Smooth muscle cell (in vitro differentiated cells): Measurements from ENCODE around the gene TTF2. TPM values are rescaled to one million over a fixed set of nuclear protein-coding genes. Genes with fewer than 3 reads are reported as not detected.

Experiments used
- DNase-seq: peaks from one replicate; lab custom pipeline; 2025; ENCODE audit not compliant: unreplicated experiment; lab: John Stamatoyannopoulos, UW
- H2AFZ ChIP-seq: fragments of 200-600 bp; sonication (generic); 2 replicates; pipeline ENCODE4 v1.6.0; 2016; ENCODE audit warnings: antibody characterized with exemption, low read depth, mild to moderate bottlenecking
- H3F3A ChIP-seq: fragments of 200-600 bp; sonication (generic); 2 replicates; pipeline ENCODE4 v1.6.0; 2017; ENCODE audit warnings: antibody characterized with exemption, low read depth
- H3K27ac ChIP-seq: fragments of 200-600 bp; sonication (generic); 2 replicates; pipeline ENCODE4 v1.5.1; 2016; ENCODE audit warnings: low read depth, mild to moderate bottlenecking
- H3K27me3 ChIP-seq: fragments of 200-600 bp; sonication (generic); 2 replicates; pipeline ENCODE4 v1.6.1; 2016; ENCODE audit warnings: low read depth, mild to moderate bottlenecking
- H3K36me3 ChIP-seq: fragments of 200-600 bp; sonication (generic); 2 replicates; pipeline ENCODE4 v1.5.1; 2016; ENCODE audit warnings: low read depth
- H3K4me1 ChIP-seq: fragments of 200-600 bp; sonication (generic); 2 replicates; pipeline ENCODE4 v1.5.1; 2016; ENCODE audit warnings: low read depth
- H3K4me2 ChIP-seq: fragments of 200-600 bp; sonication (generic); 2 replicates; pipeline ENCODE4 v1.6.0; 2016; ENCODE audit warnings: mild to moderate bottlenecking
- H3K4me3 ChIP-seq: fragments of 200-600 bp; sonication (generic); 2 replicates; pipeline ENCODE4 v1.5.1; 2016; ENCODE audit warnings: mild to moderate bottlenecking
- H3K79me2 ChIP-seq: fragments of 200-600 bp; sonication (generic); 2 replicates; pipeline ENCODE4 v1.6.0; 2016; ENCODE audit warnings: low read depth, mild to moderate bottlenecking
- H3K9ac ChIP-seq: fragments of 200-600 bp; sonication (generic); 2 replicates; pipeline ENCODE4 v1.6.0; 2016; ENCODE audit warnings: low read depth
- H3K9me3 ChIP-seq: fragments of 200-600 bp; sonication (generic); replicated peaks from 2 replicates; pipeline ENCODE4 v1.5.1; 2016; ENCODE audit warnings: low read depth
- H4K20me1 ChIP-seq: fragments of 200-600 bp; sonication (generic); 2 replicates; pipeline ENCODE4 v1.6.0; 2016; ENCODE audit warnings: low read depth
- WGBS: methylation state at CpG from one replicate; pipeline ENCODE4 v1.1.7; 2016; ENCODE audit warnings: low lambda C conversion rate; 5-methylcytosine and 5-hydroxymethylcytosine counted together
- polyA plus RNA-seq: library from polyadenylated mRNA; unstranded; fragments of >200 nt; fragmentation: Nextera tagmentation; extraction: Ambion mirVana; gene quantifications from 2 replicates; pipeline ENCODE4 v1.2.1, GENCODE V29; 2016
- total RNA-seq: library from RNA; depleted of rRNA; stranded (reverse); fragments of >200 nt; gene quantifications from 2 replicates; pipeline ENCODE4 v1.2.3, GENCODE V29; 2014
- TF ChIP-seq, protein P1 (sequence below): fragments of 200-600 bp; sonication (generic); IDR thresholded peaks from 2 replicates; pipeline ENCODE4 v1.5.1; 2017; ENCODE audit warnings: borderline replicate concordance, mild to moderate bottlenecking, antibody characterized with exemption; ENCODE audit not compliant: insufficient read depth, poor library complexity, severe bottlenecking

TTF2 gene
- total RNA-seq (4.9 and 16.2 TPM in 2 replicates), polyA plus RNA-seq (8.2 and 8.8 TPM in 2 replicates)

DNA sequence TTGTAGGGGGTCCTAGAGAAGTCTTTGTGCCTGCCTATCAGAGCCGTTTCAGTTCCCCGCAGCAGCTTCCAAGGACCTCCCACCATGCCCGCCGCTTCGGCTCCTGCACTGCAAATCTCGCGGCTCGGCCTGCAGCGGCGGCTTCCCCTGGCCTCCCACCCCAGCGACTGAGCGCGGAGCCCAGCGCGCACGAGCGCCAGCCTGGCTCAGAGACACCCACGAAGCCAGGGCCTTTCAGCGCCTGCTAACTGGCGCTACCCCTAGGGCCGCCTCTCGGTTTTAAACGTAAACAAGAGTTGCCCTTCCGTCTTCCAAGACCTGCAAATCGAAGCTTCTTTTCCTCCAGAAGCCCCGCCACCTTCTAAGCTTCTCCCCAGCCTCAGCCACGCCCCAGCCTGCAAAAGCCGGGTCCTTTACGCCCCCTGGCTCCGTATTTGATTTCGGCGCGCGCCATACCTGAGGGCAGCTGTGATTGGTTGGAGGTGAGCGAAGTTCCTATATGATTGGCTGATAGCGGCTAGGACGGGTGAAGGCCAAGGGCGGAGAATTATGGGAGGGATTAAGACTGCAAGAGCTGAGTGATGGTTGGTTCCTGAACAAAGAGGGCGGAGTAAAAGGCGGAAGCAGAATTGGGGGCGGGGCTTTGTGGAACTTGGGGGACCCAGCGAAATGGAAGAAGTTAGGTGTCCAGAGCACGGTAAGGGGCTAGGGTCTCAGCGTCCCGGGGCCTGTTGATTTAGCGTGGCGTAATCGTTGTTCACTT lies at the start of gene TTF2:
Gene TTF2 (plus strand): TSS at position 649 of the 763 bp plus-strand sequence. CDS start 21 bp downstream, at position 670.
- no peaks in the 10 kb centered on the region for H3K9me3 ChIP-seq
- peak within 1 kb of the TSS; percentile 81 for H3K27ac ChIP-seq
- DNase-seq = peak; percentile 72
- peak within 1 kb of the TSS; percentile 90 for H3K4me2 ChIP-seq
- no peaks in the 10 kb centered on the region for H3K36me3 ChIP-seq
- H2AFZ ChIP-seq = peak within 1 kb of the TSS; percentile 81
- H4K20me1 ChIP-seq = no peaks in the 10 kb centered on the region
- H3K4me1 ChIP-seq = peaks cover 18% of the 10 kb centered on the region
- H3K27me3 ChIP-seq = no peaks in the 10 kb centered on the region
- peak within 1 kb of the TSS; percentile 67 for H3K4me3 ChIP-seq
- H3K9ac ChIP-seq = peak within 1 kb of the TSS; percentile 82
- TF ChIP-seq, protein P1, sequence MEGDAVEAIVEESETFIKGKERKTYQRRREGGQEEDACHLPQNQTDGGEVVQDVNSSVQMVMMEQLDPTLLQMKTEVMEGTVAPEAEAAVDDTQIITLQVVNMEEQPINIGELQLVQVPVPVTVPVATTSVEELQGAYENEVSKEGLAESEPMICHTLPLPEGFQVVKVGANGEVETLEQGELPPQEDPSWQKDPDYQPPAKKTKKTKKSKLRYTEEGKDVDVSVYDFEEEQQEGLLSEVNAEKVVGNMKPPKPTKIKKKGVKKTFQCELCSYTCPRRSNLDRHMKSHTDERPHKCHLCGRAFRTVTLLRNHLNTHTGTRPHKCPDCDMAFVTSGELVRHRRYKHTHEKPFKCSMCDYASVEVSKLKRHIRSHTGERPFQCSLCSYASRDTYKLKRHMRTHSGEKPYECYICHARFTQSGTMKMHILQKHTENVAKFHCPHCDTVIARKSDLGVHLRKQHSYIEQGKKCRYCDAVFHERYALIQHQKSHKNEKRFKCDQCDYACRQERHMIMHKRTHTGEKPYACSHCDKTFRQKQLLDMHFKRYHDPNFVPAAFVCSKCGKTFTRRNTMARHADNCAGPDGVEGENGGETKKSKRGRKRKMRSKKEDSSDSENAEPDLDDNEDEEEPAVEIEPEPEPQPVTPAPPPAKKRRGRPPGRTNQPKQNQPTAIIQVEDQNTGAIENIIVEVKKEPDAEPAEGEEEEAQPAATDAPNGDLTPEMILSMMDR = no peak
- under 1% methylated on average over 47 of the region's 48 CpGs for WGBS
- H3F3A ChIP-seq = peaks cover 14% of the 10 kb centered on the region
- H3K79me2 ChIP-seq = no peaks in the 10 kb centered on the region

DNA sequence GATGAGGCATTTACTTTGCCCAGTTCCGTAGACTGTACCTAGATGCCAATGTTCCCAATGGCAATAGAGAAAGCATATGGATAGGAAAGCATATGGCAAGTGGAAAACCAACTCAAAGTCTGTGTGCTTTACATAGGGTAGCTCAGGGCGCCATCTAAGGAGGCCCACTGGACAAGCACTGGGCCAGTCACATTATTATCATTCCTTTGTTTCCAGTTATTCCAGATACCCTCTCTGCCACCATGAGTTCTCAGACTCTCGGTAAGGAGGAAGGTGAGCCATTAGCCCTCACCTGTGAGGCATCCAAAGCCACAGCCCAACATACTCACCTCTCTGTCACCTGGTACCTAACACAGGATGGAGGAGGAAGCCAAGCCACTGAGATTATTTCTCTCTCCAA lies 48.8 kb upstream of the TTF2 start:
- Histone ChIP-seq H3K36me3 (no peaks in the 10 kb centered on the region), H3K27ac (no peak overlapping the region), H3K4me1 (peaks cover 3% of the 10 kb centered on the region), H4K20me1 (no peaks in the 10 kb centered on the region), H3K9ac (no peak overlapping the region), H3K9me3 (no peaks in the 10 kb centered on the region), H3K4me3 (no peak overlapping the region), H3K4me2 (no peak overlapping the region), H3K27me3 (no peaks in the 10 kb centered on the region), H2AFZ (no peak overlapping the region), H3F3A (no peaks in the 10 kb centered on the region), H3K79me2 (no peaks in the 10 kb centered on the region)
- TF ChIP-seq, protein P1 = no peak
- no peak for DNase-seq
- 91% methylated on average over 3 of the region's 3 CpGs for WGBS

DNA sequence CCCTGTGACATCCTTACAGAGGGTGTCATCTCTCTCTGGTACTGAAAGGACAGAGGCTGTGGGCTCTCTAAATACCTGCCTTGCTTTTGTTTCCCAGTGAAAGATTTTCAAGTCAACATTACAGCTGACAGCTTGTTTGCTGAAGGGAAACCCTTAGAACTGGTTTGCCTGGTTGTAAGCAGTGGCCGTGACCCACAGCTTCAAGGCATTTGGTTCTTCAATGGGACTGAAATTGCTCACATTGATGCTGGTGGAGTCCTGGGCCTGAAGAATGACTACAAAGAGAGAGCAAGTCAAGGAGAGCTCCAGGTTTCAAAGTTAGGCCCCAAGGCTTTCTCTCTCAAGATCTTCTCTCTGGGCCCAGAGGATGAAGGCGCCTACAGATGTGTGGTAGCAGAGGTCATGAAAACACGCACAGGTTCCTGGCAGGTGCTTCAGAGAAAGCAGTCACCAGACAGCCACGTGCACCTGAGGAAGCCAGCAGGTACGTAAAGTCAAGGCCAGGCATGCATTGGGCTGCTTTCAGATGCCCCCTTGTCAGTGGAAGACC lies 46.7 kb upstream of the TTF2 start:
- Histone ChIP-seq H3F3A (no peaks in the 10 kb centered on the region), H3K9me3 (no peaks in the 10 kb centered on the region), H3K36me3 (no peaks in the 10 kb centered on the region), H3K27me3 (no peaks in the 10 kb centered on the region), H3K27ac (peak overlapping the region; percentile 47), H3K4me2 (no peak overlapping the region), H3K4me3 (no peak overlapping the region), H3K4me1 (peaks cover 3% of the 10 kb centered on the region), H3K79me2 (no peaks in the 10 kb centered on the region), H3K9ac (no peak overlapping the region), H2AFZ (no peak overlapping the region), H4K20me1 (no peaks in the 10 kb centered on the region)
- WGBS = 82% methylated on average over 5 of the region's 5 CpGs
- TF ChIP-seq, protein P1 = no peak
- no peak for DNase-seq
